SJSA1 (cell line): Measurements from ENCODE around the gene SWT1. TPM values are rescaled to one million over a fixed set of nuclear protein-coding genes. Genes with fewer than 3 reads are reported as not detected.
A peak's percentile ranks its signal among the peaks of the same experiment; 100 is the strongest.
"Not testable (repeated sequence)": the region's sequence is repeated elsewhere in the genome, so short reads cannot be mapped to it uniquely, and the experiment has no call there.

Experiments used
- DNase-seq, 2 experiments: peaks; one replicate each; pipeline ENCODE4 v3.0.0-alpha.2; 2015 to 2020; ENCODE audit warnings: low spot score in 2 of 2, low read depth in 1 of 2
- H3K27ac ChIP-seq: fragments of 250-450 bp; sonication (Bioruptor Pico); 2 replicates; pipeline ENCODE4 v1.5.1; 2020; ENCODE audit warnings: mild to moderate bottlenecking, moderate library complexity
- H3K27me3 ChIP-seq: fragments of 250-450 bp; sonication (Bioruptor Pico); replicated peaks from 2 replicates; pipeline ENCODE4 v1.5.1; 2020; ENCODE audit warnings: mild to moderate bottlenecking, moderate library complexity
- H3K36me3 ChIP-seq: fragments of 250-450 bp; sonication (Bioruptor Pico); 2 replicates; pipeline ENCODE4 v1.5.1; 2020; ENCODE audit warnings: mild to moderate bottlenecking
- H3K4me1 ChIP-seq: fragments of 250-450 bp; sonication (Bioruptor Pico); replicated peaks from 2 replicates; pipeline ENCODE4 v1.6.1; 2021; ENCODE audit warnings: mild to moderate bottlenecking
- H3K4me3 ChIP-seq: fragments of 250-450 bp; sonication (Bioruptor Pico); 2 replicates; pipeline ENCODE4 v1.5.1; 2020; ENCODE audit warnings: mild to moderate bottlenecking
- H3K9me3 ChIP-seq: fragments of 250-450 bp; sonication (Bioruptor Pico); replicated peaks from 2 replicates; pipeline ENCODE4 v1.5.1; 2020; ENCODE audit warnings: mild to moderate bottlenecking
- total RNA-seq: library from RNA; depleted of rRNA; stranded (reverse); fragments of >200 nt; shearing (Covaris generic); gene quantifications from 2 replicates; pipeline ENCODE4 v1.2.3, GENCODE V29; 2014

SWT1 gene
- total RNA-seq, 1 experiment from 2014 or later, result 1.5 TPM

DNA sequence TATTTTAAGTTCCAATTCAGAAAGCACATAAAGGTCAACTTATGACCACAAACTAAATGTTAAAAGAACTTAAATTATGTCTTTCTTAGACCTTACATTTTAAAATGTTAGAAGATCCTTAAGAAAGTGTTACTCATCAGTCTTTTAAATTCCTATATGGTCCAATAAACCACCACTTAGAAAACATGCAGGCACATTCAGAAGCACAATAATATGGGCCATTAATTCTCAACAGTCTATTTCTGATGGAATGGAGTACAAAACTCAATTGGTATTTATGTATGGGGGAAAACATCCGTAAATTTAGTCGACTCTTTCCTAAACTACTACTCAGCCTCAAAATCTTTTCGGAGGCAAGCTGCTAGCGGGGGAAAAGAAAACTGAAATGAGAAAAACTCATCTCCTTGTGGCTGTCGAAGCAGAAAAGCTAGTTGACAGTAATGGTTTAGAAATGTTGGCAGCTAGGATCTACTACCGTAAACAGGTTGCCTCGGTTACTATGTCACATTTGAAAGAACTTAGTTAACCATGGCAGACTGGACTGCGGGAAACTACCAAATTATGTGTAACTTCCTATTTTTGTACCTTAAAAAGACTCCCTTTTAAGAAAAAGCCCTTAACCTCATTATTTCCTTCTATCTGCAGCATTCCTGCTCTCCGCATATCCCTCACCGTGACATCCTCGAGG, 1.2 kb upstream of the SWT1 start:
- no peaks in the 10 kb centered on the region for H3K27me3 ChIP-seq
- peaks cover 1% of the 10 kb centered on the region for H3K36me3 ChIP-seq
- no peak for DNase-seq

DNA sequence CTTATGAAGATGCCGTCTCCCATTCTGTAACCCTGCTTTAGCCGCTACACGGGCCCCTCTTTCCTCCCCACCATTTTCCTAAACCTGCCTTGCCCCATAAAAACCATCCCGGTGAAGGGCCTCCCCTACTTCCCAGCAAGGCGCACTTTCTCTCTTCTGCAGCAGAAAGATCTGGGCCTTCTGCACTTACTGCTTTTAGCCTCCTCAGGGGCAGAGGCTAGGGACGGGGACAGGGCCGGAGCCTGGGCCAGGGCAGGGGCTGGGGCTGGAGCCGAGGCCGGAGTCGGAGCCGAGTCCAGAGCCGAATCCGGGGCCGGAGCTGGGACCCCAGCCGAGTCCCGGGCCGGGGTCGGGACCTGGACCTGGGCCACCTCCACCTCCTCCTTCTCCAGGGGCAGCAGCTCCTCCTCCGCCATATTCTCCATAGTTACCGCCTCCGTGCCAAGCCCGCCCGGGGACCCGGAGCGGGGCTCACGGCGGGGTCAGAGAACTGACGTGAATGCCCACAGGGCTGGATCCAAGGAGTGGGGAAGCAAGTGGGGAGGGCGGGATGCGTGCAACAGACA, 596 bp upstream of the SWT1 start:
- no peak for DNase-seq
- Histone ChIP-seq H3K36me3 (no peaks in the 10 kb centered on the region), H3K9me3 (no peaks in the 10 kb centered on the region), H3K27ac (peak overlapping the region; percentile 90), H3K27me3 (no peaks in the 10 kb centered on the region), H3K4me3 (peak overlapping the region; percentile 71), H3K4me1 (peaks cover 13% of the 10 kb centered on the region)

More for the DNA sequence above, 1.2 kb upstream of the SWT1 start:
- Histone ChIP-seq H3K4me3 (peak overlapping the region; percentile 71), H3K9me3 (no peaks in the 10 kb centered on the region), H3K27ac (peak overlapping the region; percentile 90), H3K4me1 (peaks cover 13% of the 10 kb centered on the region)

DNA sequence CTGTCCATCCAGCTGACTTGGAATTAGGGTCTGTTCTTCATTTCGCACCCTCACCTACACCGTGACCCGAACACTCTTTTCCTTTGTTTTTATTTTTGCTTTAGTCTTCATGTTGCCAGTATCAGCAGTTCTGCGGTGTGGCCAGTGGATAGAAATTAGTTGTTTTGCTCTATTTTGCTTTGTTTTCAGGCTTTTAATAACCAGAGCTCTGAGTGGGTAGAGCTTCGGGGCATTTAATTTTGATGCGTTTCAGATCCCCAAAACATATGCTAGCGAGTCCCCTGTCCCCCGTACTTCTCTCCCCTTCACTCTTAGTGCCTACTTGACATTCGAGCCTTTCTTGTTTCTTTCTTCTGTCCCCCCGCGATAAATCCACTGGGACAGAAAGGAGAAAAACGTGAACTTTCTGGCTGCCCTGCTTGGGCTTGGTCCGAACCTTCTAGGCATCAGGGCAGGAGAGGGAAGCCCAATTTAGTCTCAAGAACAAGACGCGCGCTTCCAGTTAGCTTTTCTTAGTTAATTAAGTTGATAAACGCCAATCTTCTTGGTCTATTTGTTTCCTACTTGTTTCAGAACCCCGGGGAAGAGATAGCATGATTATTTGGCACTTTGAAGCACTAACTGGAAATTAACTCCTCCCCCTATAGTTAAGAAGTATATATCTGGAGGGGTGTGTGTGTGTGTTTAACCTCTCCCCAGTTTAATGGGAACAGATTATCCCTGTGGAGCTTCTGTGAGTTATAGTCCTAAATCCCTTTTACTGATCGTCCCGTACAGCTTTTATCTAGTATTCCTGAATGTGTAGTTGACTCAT, 839 bp downstream of the SWT1 start:
- Histone ChIP-seq H3K4me3 (peak overlapping the region; percentile 71), H3K27ac (peak overlapping the region; percentile 90), H3K27me3 (no peaks in the 10 kb centered on the region), H3K4me1 (peaks cover 13% of the 10 kb centered on the region), H3K36me3 (no peaks in the 10 kb centered on the region), H3K9me3 (no peaks in the 10 kb centered on the region)
- DNase-seq, result peak in 1 of 2 experiments; percentile 19

DNA sequence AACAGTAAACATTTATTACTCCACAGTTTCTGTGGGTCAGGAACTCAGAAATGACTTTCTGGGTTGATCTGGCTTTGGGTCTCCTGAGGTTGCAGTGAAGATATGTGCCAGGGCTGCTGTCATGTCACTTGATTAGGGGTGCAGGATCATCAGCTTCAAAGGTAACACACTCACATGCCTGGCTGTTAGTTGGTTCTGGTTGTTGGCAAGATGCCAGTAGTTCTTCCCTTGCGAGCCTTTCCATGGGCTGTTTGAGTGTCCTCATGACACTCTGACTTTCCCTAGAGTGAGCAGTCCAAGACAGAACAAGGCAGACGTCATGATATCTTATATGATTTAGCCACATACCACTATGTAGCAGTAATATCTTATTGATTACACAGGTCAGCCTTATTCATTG, 1.8 kb downstream of the SWT1 start:
- no peak overlapping the region for H3K27ac ChIP-seq
- no peaks in the 10 kb centered on the region for H3K27me3 ChIP-seq
- H3K36me3 ChIP-seq, result no peaks in the 10 kb centered on the region
- H3K9me3 ChIP-seq, result no peaks in the 10 kb centered on the region
- DNase-seq, result no peak
- peaks cover 13% of the 10 kb centered on the region for H3K4me1 ChIP-seq
- no peak overlapping the region for H3K4me3 ChIP-seq

DNA sequence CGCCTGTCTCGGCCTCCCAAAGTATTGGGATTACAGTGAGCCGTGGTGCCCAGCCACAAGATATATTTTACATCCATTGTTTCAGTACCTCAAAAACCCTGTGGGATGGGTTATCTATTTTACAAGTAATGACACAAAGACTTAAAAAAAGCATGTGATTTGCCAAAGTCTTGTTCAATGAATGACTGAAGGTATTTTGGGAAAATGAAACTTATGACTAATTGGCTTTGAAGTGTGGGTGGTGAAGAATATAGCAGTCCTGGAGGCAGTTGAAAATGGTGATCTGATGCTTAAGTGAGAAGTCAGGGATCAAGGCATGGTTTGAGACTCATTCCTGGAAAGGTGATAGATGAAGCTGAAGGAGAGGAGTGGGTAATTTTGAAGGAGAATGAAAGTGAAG, 3.0 kb downstream of the SWT1 start:
- Histone ChIP-seq H3K4me1 (peaks cover 12% of the 10 kb centered on the region), H3K36me3 (no peaks in the 10 kb centered on the region), H3K9me3 (no peaks in the 10 kb centered on the region), H3K27ac (no peak overlapping the region), H3K4me3 (no peak overlapping the region), H3K27me3 (no peaks in the 10 kb centered on the region)
- DNase-seq, result no peak

DNA sequence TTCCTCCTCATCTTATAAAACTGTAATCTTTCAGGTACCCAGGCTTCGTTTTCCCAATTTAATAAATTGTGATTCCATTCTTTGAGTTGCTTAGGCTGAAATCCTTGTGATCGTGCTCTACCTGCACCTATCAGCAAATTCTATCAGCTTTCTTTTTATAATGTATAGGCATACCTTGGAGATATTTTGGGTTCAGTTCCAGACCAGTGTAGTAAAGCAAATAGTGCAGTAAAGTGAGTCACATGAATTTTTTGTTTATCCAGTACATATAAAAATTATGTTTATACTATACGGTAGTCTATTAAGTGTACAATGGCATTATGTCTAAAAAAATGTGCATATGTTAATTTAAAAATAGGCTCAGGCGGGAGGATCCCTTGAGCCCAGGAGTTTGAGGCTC, 5.5 kb downstream of the SWT1 start:
- DNase-seq, result no peak
- Histone ChIP-seq H3K4me3 (no peak overlapping the region), H3K9me3 (no peaks in the 10 kb centered on the region)

DNA sequence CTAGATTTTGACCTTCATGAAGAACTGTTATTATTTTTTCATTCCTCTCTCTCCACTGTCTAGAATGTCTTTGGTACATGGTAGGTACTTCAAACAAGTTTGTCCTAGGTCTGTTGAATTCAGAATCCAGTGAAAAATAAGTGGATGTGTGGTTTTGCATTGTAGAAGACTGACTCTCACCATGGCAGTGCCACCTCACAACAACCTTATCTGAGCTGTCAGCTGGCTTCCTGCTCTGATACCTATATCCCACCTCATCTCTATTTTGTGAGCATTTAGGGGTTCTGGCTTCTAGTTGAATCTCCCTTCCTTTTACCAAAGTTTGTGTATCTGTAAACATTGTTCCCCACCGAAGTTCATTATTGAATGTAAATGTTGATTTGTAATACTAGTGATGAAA, 9.1 kb downstream of the SWT1 start:
- Histone ChIP-seq H3K36me3 (no peaks in the 10 kb centered on the region), H3K4me1 (no peaks in the 10 kb centered on the region), H3K9me3 (no peaks in the 10 kb centered on the region), H3K4me3 (no peak overlapping the region), H3K27me3 (no peaks in the 10 kb centered on the region), H3K27ac (no peak overlapping the region)
- no peak for DNase-seq

More for the DNA sequence above, 5.5 kb downstream of the SWT1 start:
- Histone ChIP-seq H3K4me1 (peaks cover 4% of the 10 kb centered on the region), H3K36me3 (no peaks in the 10 kb centered on the region), H3K27me3 (no peaks in the 10 kb centered on the region), H3K27ac (no peak overlapping the region)

DNA sequence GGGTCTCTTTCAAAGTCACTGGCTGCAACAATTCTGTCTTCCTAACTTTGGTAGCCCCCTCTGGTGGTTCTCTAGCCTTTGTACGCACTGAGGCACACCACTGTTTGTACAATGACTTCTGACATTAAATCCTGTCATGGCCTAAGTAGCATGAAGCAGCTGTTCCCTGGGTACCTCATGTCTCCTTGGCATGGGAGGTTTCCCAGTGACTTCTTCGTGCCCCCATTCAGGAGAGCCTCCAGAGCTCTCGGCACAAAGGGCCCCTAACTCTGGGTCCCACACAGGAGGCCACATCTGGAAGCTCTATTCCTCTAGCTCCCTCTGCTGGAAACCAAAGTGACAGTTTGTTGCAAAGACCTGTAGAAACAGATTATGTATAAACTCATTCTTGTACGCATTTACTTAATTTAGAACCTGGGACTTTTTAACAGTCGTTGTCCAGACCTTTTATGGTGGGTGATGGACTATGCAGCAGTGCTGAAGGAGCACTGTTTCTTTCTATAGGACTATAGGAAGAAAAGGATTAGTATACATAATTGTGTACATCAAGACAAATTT, 13.4 kb downstream of the SWT1 start:
- no peaks in the 10 kb centered on the region for H3K36me3 ChIP-seq
- H3K27ac ChIP-seq, result no peak overlapping the region
- no peak overlapping the region for H3K4me3 ChIP-seq
- H3K4me1 ChIP-seq, result no peaks in the 10 kb centered on the region
- H3K9me3 ChIP-seq, result no peaks in the 10 kb centered on the region
- no peaks in the 10 kb centered on the region for H3K27me3 ChIP-seq
- DNase-seq, result peak; percentile 52 to 76

DNA sequence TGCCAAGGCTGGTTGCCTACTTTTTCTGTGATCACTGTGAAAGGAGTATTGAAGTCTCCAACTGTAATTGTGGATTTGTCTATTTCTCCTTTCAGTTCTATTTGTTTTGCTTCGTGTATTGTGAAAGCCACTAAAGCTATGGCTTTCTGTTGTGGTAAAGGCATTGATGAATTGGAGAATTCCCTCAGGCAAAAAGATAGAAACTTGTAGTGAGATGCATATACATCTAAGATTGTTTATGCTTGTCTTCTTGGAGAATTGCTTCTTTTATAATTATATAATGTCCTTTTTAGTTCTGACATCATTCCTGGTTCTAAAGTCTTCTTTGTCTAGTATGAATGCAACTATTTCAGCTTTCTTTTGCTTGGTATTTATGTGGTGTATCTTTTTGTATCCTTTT, 36.8 kb downstream of the SWT1 start:
- H3K4me1 ChIP-seq, result no peaks in the 10 kb centered on the region
- H3K4me3 ChIP-seq, result no peak overlapping the region
- H3K36me3 ChIP-seq, result no peaks in the 10 kb centered on the region
- H3K27me3 ChIP-seq, result no peaks in the 10 kb centered on the region
- no peak for DNase-seq
- H3K9me3 ChIP-seq, result no peaks in the 10 kb centered on the region
- no peak overlapping the region for H3K27ac ChIP-seq

DNA sequence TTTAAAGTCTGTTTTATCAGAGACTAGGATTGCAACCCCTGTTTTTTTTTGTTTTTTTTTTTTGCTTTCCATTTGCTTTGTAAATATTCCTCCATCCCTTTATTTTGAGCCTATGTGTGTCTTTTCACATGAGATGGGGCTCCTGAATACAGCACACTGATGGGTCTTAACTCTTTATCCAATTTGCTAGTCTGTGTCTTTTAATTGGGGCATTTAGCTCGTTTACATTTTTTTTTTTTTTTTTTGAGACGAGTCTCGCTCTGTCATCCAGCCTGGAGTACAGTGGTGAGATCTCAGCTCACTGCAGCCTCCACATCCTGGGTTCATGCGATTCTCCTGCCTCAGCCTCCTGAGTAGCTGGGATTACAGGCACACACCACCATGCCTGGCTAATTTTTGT, 41.7 kb downstream of the SWT1 start:
- not testable (repeated sequence) for H3K36me3 ChIP-seq, H3K9me3 ChIP-seq, H3K27ac ChIP-seq, H3K27me3 ChIP-seq, DNase-seq, H3K4me3 ChIP-seq, H3K4me1 ChIP-seq

DNA sequence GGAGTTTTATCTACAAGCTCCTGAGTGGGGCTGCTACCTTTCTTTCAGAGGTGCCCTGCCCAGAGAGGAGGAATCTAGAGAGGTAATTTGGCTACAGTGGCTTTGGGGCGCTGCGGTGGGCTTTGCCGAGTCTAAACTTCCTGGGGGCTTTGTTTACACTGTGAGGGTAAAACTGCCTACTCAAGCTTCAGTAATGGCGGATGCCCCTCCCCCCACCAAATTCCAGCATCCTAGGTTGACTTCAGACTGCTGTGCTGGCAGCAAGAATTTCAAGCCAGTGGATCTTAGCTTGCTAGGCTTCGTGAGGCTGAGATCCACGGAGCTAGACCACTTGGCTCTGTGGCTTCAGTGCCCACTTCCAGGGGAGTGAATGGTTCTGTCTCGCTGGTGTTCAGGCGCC, 43.9 kb downstream of the SWT1 start:
- no peak overlapping the region for H3K27ac ChIP-seq
- no peak for DNase-seq

DNA sequence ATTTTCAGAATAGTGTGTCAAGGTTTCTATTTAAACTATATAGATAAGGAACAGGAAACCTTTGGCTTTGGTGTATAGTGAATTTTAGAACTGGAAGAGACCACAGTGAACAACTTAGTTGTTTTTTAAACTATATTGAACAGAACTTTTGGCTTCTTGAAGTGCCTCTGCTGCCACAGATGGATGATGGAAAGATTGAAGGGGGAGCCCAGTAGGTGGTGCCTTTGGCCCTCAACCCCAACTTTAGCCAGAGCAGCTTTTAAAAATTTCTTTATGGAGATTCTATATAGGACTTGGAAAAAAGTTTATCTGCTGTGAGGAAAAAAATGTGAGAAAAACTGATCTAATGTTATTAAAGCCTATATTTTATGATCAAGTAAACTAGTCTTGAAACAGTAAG, 50.2 kb downstream of the SWT1 start:
- DNase-seq, result no peak
- no peak overlapping the region for H3K27ac ChIP-seq
- H3K9me3 ChIP-seq, result no peaks in the 10 kb centered on the region
- H3K36me3 ChIP-seq, result no peaks in the 10 kb centered on the region
- H3K4me1 ChIP-seq, result no peaks in the 10 kb centered on the region
- no peaks in the 10 kb centered on the region for H3K27me3 ChIP-seq
- no peak overlapping the region for H3K4me3 ChIP-seq

More for the DNA sequence above, 43.9 kb downstream of the SWT1 start:
- Histone ChIP-seq H3K9me3 (no peaks in the 10 kb centered on the region), H3K36me3 (no peaks in the 10 kb centered on the region; the same call in 1 of the 2 replicates), H3K27me3 (no peaks in the 10 kb centered on the region), H3K4me3 (no peak overlapping the region), H3K4me1 (no peaks in the 10 kb centered on the region)

DNA sequence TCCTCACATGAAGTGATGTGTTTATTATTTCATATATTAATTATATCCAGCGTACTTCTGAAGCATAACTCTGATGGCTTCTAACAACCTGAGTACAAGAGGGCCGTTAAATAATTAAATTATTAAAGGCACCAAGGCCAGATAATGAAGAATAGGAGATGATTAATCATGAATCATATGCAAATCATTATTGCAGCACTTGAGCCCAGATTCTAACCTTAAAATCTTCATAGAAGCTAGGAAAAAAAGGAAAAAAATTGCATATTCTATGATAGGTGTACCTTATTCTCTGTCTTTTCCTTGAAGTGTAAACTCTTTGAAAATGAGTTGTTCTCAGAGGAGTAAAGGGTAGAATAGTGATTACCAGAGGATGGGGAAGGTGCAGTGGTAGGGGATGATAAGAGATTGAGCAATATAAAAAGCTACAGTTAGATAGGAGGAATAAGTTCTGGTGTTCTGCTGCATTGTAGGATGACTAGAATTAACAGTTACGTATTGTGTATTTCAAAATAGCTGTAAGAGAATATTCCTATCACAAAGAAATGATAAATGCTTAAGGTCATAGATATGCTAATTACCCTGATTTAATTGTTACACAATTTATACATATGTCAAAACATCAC, 51.1 kb downstream of the SWT1 start:
- no peak for DNase-seq
- no peaks in the 10 kb centered on the region for H3K27me3 ChIP-seq

More for the DNA sequence above, 51.1 kb downstream of the SWT1 start:
- Histone ChIP-seq H3K36me3 (no peaks in the 10 kb centered on the region), H3K4me1 (no peaks in the 10 kb centered on the region), H3K27ac (no peak overlapping the region), H3K9me3 (no peaks in the 10 kb centered on the region), H3K4me3 (no peak overlapping the region)
